GM20431 (cell line): ENCODE measurements around the gene RIPOR3.
"Not testable (repeated sequence)": the region's sequence is repeated elsewhere in the genome, so short reads cannot be mapped to it uniquely, and the experiment has no call there.

Experiments
- in situ Hi-C: fragments of 300-500 bp; cut with MseI, MboI; formaldehyde crosslinking; loops from one replicate; pipeline ENCODE4 v1.15.0; 2020; ENCODE audit warnings: low sequenced_read_pairs; ENCODE audit not compliant: unreplicated experiment

RIPOR3 gene

DNA sequence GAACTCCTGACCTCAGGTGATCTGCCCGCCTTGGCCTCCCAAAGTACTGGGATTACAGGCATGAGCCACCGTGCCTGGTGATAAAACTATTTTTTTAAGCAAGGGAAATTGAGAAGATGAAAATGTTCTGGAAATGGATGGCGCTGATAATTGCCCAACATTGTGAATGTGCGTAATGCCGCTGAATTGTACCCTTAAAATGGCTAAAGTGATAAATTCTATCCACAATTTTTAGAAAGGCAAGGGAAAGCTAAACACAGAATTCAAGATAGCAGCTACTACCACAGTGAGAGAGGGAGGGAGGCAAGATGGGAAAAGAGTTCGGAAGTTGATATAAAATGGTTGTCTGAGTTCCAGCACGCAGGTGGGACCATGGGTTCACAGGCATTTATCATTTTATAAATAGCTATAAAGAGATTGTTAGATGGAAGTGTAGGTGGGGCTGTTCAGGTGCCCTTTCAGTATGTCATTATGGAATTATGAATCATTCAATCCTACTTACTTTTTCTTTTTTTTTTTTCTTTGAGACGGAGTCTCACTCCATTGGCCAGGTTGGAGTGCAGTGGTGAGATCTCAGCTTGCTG is 8.3 kb downstream of the RIPOR3 start:
- in situ Hi-C loops: no loop called here

DNA sequence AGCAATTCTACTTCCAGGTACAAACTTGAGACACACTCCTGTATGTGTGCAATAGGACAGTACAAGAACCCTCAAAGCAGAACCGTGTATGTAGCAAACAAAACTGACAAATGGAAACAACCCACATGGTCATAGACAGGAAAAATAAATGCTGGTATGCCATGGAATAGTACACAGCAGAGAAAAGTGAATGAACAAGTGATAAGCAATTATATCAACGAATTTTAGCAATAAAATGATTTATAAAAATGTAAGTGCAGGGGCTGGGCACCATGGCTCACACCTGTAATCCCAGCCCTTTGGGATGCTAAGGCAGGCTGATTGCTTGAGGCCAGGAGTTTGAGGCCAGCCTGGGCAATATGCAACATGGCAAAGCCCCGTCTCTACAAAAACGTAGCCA is 9.3 kb downstream of the RIPOR3 start:
- in situ Hi-C loops: no loop called here

DNA sequence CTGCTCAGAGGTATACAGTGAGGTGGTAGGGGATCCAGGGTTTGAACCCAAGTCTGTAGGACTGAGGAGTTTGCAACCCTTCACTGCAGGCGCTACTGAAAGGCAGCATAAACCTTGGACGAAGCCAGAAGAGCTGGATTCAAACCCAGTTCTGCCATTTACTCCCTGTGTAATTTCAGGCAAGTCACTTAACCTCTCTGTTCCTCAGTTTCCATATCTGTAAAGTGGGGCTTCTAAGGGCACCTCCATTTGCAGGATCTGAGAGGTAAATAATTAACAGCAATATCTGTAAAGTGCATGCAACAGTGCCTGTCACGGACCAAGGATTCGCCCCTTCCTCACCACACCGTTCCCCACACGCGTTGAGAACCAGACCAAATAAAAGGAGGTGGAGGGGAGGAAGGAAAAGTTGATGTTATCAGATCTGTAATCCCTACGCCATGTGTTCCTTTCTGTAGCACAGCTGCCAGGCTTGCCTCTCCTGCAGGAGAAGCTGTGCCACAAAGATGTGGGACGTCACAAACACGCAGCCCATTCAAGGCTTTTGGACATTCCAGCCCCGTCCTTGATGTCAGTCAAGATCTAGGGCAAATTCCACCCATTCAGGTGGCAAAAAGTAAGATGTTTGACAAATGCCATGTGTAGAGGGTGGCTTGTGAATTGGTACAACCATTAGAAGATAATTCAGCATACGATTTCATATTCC is 9.8 kb downstream of the RIPOR3 start:
- in situ Hi-C loops: no loop called here

DNA sequence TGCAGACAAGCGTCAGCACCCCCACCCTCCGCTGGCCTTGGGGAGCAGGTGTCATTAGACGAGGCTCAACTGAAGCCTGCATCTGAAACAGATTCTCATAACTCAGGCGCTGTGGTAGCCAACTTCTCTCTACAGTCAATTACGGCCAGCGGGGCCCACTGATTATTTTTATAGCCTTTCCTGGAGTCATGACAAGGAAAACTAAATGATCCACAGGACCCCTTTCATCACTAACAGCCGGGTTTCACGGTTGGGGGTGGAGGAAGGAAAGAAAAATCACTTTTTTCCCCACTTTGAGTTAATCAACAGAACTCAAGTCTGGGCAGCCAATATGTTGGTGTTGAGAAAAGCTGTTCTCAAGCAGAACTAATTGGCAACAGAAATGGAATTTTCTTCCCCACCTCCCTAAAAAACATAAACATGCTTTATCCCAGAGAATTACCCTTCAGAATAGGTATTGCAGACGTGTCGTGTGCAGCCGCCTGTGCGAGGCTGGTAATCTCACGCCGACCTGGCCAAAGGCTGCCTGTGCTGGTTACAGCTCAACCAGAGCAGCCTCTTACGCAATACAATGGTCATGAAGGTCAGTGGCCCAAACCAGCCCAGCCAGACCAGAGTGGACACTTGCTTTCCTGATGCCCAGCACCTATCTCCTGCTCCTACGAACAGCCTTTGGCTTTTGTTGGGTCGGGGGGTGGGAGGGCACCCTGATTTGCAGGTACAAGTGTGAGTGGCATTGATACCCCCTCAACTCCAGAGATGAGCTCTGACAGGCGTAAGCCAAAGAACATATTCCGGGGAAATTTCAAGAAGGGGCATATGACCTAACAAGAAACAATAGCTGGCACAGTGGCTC is 11.0 kb downstream of the RIPOR3 start:
- in situ Hi-C loops: no loop called here

DNA sequence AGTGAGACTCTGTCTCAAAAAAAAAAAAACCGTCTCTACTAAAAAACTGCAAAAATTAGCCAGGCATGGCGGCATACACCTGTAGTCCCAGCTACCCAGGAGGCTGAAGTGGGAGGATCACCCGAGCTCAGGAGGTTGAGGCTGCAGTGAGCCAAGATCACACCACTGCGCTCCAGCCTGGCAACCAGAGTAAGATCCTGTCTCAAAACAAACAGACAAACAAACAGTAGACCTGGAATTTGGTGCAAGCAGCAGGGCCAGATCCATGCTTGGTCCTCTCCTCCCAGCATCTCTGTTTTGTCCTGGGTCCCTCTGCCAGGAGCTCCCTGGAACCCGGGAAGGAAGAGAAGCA is 11.6 kb downstream of the RIPOR3 start:
- in situ Hi-C loops: no loop called here

DNA sequence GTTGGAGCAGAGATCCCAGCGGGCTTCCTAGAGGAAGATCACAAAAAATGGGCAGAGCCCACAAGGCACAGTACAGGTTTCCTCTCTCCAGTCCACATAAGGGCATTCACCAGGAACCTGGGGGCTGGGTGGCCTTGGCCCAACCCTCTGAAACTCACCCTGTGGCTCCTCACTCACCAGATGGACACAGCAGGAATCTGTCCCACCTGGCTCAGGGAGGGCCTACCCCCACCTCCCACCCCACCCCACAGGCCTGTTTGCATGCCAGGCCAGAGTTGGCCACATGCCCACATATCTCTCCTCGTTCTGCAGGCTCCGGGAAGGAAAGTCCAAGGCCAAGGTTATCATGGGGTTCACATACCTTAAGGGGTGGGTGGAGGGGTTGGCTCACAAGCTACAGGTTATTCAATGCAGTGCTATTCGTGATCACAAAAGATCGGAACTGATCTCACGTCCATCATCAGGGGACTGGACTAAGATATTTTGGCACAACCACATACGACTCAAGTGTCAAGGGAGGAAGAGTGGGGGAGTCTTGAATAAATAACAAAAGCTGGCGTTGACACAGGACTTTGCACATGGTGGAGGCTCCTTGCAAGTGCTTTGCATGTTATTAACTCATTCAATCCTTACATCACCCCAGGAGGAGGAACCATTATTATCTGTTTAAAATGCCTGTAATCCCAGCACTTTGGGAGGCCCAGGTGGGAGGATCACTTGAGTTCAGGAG is 13.0 kb downstream of the RIPOR3 start:
- in situ Hi-C loops: no loop called here

DNA sequence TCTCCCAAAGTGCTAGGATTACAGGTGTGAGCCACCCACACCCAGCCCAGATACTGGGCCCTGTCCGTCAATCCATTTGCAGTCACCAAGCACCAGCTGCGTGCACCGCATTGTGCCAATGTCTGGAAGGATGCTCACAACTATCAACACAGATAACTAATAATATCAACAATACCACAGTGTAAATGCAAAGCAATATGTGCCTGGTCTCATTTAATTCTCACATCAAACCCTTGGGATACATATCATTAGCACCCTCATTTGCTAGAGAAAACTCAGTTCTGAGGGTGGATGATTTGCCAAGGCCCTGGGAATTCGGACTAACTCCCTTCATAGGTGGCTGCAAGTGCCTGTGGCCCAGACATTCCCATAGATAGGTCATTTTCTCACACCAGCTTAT is 14.5 kb downstream of the RIPOR3 start:
- in situ Hi-C loops: no loop called here

DNA sequence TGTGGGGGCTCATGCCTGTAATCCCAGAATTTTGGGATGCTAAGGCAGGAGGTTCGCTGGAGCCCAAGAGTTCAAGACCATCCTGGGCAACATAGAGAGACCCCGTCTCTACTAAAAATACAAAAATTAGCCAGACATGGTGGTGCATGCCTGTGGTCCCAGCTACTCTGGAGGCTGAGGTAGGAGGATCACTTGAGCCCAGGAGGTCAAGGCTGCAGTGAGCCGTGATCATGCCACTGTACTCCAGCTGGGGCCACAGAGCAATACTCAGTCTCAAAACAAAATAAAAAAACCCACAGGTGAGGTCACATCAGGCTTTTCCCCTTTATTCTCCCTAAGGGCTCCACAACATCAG is 15.0 kb downstream of the RIPOR3 start:
- in situ Hi-C loops: not testable (repeated sequence)

DNA sequence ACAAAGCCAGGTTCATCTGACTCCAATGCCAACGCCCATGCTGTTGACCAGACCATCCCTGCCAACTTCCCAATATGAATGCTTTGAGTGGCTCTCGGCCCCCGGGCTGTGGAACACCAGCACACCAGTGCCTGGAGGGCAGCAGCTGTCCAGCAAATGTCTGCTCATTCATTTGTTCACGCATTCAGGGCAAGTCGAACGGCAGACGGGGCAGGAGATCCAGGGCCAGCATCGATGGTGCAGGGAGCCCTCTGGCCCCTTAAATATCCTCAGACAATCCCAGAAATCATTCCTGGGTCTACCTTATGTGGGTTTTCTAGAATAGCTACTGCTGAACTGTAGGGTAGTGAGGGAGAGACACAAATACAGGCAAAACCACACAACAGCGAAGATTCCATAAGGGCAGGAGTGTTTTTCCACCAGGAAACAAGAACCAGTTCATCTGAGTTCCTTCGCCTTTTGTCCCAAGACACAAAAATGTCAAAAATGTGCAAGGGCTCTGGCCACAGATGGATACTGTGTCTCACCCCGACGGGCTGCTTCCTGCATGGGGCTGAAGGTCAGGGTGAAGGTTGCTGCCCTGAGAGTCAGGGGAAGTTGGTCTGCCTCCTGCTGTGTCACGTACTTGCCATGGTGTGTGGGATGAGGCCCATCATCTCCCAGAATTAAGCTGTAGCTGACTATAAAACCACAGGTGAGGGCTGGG is 15.5 kb downstream of the RIPOR3 start:
- in situ Hi-C loops: no loop called here

DNA sequence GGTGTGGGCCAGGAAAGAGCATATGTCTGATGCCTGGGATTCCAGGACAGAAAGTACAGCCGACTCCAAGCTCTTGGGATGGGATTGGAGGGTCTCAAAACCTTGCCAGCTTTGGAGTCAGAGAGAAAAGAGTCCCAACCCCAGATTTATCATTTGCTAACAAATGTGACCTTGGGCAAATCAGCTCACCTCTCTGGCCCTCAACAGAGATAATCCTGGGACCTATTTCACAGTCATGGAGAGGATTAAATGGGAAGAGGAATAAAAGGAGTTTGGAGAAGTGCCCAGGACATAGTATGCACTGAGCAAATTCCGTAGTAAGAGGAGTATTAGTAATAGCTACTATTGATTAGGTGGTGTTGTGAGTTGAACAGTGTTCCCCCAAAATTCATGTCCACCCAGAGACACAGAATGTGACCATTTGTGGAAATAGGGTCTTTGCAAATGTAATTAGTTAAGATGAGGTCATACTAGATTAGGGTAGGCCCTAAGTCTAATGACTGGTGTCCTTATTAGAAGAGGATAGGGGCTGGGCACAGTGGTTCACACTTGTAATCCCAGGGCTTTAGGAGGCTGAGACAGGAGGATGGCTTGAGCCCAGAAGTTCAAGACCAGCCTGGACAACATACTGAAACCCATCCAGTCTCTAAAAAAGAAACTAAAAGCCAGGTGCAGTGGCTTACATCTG is 17.1 kb downstream of the RIPOR3 start:
- in situ Hi-C loops: no loop called here

DNA sequence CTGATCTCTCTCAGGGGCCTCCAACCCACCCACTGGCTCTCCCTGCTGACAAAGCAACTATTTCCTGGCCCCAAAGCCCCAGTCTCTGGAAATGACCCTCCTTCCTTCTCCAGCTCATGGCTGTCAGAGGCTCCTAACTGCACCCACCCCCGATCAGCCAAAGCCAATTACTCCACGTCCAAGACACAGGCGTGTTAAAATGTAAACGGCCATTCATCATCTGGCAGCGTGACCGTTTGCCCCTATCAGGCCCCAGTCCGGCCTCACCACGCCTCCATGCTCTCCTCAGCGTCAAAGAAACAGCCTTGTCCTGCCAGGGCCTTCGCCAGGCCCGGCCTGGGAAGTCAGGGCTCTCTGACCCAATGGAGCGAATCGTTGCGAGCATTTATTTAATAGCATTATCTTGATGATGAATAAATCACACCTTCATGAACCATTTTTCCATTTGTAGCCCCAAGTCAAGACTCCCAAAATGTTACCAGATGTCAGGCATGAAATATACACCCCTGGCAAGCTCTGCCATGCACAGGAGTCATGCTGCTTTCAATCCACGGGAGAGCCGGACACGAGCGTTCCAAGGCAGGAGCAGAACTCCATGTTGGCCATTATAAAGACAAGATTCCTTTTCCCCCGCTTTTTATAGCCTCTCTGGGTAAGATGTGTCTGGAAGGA is 17.7 kb downstream of the RIPOR3 start:
- in situ Hi-C loops: no loop called here

DNA sequence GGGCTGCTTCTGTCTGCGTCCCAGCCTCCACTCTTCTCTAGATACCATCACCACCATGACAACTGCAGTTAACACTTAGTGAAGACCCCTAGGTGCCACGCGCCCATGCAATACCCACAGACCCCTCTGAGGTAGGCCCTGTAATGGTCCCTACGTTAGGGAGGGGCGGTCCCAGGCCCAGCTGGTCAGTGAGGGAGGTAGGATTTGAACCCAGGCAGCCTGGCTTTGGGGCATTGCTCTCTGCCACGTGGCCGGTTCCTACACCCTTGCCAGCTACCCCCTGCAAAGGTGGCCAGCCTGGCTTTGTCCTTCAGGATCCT is 18.2 kb downstream of the RIPOR3 start:
- in situ Hi-C loops: no loop called here

DNA sequence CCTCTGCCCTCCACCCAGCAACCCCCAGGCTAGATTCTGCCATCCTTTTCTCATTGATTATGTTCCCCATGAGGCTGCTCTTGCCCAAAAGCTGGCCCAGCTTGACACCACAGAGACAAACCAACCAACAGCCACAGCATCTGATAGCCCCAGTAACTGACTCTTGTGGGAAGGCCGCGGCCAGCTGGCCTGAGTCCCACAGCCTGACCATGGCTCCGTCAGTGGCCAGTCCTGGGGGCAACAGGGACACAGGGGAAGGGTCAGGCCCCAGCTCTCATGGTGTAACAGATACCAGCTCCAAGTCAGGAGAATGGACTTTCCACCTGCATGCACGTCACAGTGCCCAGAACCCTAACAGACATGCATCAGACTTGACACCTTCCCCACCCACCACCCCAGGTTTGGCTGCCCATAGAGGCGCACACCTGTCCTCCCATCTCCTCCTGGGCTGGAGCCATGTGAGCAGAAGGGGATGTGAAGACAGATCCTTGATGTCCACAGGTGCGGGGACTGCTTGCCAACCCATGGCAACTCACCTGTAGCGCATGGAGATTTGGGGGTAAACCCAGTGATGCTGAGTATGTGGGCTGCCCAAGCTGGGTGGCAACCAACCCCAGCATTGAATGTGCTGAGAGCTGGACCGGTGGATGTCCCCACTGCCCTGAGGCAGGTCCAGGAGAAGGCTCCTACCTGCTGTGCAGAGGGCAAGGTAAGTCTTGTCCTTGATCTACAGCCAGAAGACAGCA is 18.8 kb downstream of the RIPOR3 start:
- in situ Hi-C loops: no loop called here

DNA sequence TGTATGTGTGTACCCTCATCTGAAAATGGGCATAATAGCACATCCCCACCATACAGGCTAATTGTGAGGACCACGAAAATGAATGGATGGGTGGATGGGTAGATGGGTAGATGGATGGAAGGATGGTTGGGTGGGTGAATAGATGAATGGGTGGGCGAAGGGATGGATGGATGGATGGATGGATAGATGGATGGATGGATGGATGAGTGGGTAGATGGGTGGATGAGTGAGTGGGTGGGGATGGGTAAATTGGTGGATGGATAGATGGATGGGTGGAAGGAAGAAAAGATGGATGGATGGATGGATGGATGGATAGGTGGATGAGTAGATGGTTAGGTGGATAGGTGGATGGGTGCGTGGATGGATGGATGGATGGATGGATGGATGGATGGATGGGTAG is 19.7 kb downstream of the RIPOR3 start:
- in situ Hi-C loops: no loop called here

DNA sequence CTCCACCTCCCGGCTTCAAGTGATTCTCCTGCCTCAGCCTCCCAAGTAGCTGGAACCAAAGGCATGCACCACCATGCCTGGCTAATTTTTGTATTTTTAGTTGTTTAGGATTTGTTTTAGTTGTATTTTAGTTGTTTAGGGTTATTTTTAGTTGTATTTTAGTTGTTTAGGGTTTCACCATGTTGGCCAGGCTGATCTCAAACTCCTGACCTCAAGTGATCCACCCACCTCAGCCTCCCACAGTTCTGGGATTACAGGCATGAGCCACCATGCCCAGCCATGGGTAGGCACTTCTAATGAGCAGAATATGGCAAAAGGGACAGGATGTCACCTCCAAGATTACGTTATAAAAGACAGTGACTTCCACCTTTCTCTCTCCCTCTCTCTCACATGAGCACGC is 20.3 kb downstream of the RIPOR3 start:
- in situ Hi-C loops: not testable (repeated sequence)

DNA sequence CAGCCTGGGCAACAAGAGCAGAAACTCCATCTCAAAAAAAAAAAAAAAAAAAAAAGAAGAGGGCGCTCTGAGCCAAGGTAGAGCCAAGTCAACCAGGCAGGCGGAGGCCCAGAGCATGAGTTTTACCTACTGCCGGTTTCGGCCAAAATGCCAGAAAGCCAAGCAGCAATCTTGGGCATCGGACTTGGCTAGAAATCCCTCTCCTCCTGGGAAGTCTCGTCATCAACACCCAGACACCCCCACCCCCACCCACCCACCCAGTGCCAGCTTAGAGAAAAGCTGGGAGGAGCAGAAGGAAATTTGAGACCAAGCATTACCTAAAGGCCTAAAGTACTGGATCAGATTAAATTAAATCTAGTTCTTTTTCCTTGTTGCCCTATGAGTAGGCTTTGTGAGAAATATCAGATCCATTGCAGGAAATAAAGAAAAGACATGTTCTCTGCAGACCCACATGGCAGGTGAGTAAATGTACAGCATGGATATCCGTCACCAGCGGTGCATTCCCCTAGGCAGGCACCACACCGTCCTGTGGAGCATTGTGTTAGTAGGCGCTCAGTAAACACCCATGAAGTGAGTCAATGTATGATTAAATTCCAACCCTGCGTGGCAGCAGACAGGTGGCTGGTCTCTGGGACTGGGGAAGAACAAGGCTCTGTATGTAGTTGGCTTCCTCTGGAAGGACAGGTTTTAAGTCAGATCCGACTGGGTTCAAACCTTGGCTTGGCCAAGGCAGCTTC is 21.0 kb downstream of the RIPOR3 start:
- in situ Hi-C loops: no loop called here

DNA sequence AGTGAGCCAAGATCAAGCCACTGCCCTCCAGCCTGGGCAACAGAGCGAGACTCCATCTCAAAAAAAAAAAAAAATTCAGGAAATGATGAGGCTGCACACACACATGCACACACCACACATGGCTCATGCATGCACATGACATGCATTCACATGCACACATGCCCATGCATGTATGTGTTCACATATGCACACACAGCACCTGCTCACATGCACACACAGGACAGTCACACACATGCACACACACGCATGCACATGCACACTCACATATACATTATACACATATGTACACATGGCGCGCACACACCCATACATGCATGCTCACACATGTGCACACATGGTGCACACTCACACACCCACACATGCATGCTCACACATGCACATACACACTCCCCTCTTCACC is 22.5 kb downstream of the RIPOR3 start:
- in situ Hi-C loops: no loop called here

DNA sequence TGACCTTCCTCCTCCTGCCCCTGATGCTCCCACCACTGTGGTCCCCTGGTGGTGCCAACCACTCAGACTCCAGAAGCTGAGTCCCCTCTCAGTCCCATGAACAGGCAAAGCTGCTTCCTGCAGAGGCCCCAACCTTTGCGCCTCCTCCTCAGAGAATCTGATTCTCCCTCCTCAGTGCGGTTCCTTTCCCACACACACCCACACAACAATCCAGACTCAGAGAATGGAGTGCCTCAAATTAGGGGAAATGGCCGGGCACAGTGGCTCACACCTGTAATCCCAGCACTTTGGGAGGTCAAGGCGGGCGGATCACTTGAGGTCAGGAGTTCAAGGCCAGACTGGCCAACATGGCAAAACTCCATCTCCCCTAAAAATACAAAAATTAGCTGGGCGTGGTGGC is 23.0 kb downstream of the RIPOR3 start:
- in situ Hi-C loops: no loop called here
